Activated effector memory CD4-positive, alpha-beta T cell treated with anti-CD3 and anti-CD28 coated beads, Interleukin-2, amount 50 U/mL, for 16 hours (primary cell): ENCODE results near the gene RASSF3.
"Not testable (repeated sequence)": the region's sequence is repeated elsewhere in the genome, so short reads cannot be mapped to it uniquely, and the experiment has no call there.

Experiments used
- DNase-seq: peaks from one replicate; pipeline ENCODE4 v3.0.0-alpha.2; 2020

The RASSF3 gene

GRCh38 chr12:64673490-64674169 is 63.3 kb downstream of the RASSF3 start:
- no peak for DNase-seq

GRCh38 chr12:64674367-64674922 is 64.2 kb downstream of the RASSF3 start:
- DNase-seq: peak; percentile 81

GRCh38 chr12:64675795-64676194 is 65.5 kb downstream of the RASSF3 start:
- DNase-seq: no peak

- DNase-seq: no peak
These were observed 68.0 kb downstream of the RASSF3 start for GRCh38 chr12:64678248-64678647.

- DNase-seq: no peak
These were observed 68.5 kb downstream of the RASSF3 start for GRCh38 chr12:64678835-64679234.

GRCh38 chr12:64679487-64680001 is 69.2 kb downstream of the RASSF3 start:
- DNase-seq: peak; percentile 82

GRCh38 chr12:64680235-64680634 is 69.9 kb downstream of the RASSF3 start:
- no peak for DNase-seq

GRCh38 chr12:64681200-64682052 is 71.1 kb downstream of the RASSF3 start:
- DNase-seq: peak; percentile 63

- DNase-seq: peak; percentile 50
These were observed 72.4 kb downstream of the RASSF3 start for GRCh38 chr12:64682572-64683277.

- no peak for DNase-seq
These were observed 73.7 kb downstream of the RASSF3 start for GRCh38 chr12:64683816-64684543.

- peak; percentile 70 for DNase-seq
These were observed 74.8 kb downstream of the RASSF3 start for GRCh38 chr12:64685050-64685449.

GRCh38 chr12:64685605-64686004 is 75.3 kb downstream of the RASSF3 start:
- DNase-seq: peak; percentile 48

- DNase-seq: no peak
These were observed 77.5 kb downstream of the RASSF3 start for GRCh38 chr12:64687816-64688215.

GRCh38 chr12:64688219-64688618 is 77.9 kb downstream of the RASSF3 start:
- DNase-seq: no peak

GRCh38 chr12:64688715-64689114 is 78.4 kb downstream of the RASSF3 start:
- no peak for DNase-seq

GRCh38 chr12:64690236-64690635 is 79.9 kb downstream of the RASSF3 start:
- not testable (repeated sequence) for DNase-seq

- no peak for DNase-seq
These were observed 81.0 kb downstream of the RASSF3 start for GRCh38 chr12:64691227-64691794.

GRCh38 chr12:64691795-64692583 is 81.7 kb downstream of the RASSF3 start:
- no peak for DNase-seq

- no peak for DNase-seq
These were observed 84.1 kb downstream of the RASSF3 start for GRCh38 chr12:64694130-64695040.

- DNase-seq: no peak
These were observed 85.3 kb downstream of the RASSF3 start for GRCh38 chr12:64695550-64695949.
